GM18508 (cell line): Measurements from ENCODE around the gene NARS2.
"Not testable (repeated sequence)": the region's sequence is repeated elsewhere in the genome, so short reads cannot be mapped to it uniquely, and the experiment has no call there.

Source experiments
- ATAC-seq: cut with Tn5 transposase; IDR thresholded peaks from one replicate; pipeline ENCODE4 v1.9.1; 2021; ENCODE audit warnings: moderate number of reproducible peaks; ENCODE audit not compliant: insufficient read depth, unreplicated experiment

Gene NARS2

GRCh38 chr11:78499971-78500370 is 74.7 kb downstream of the NARS2 start:
- no peak for ATAC-seq

- ATAC-seq: no peak
These were observed 77.4 kb downstream of the NARS2 start for GRCh38 chr11:78497293-78497692.

GRCh38 chr11:78493413-78493975 is 81.2 kb downstream of the NARS2 start:
- ATAC-seq: no peak

- no peak for ATAC-seq
These were observed 81.7 kb downstream of the NARS2 start for GRCh38 chr11:78492973-78493372.

- ATAC-seq: no peak
These were observed 85.5 kb downstream of the NARS2 start for GRCh38 chr11:78489184-78489583.

- no peak for ATAC-seq
These were observed 96.1 kb downstream of the NARS2 start for GRCh38 chr11:78478536-78478935.

- ATAC-seq: no peak
These were observed 98.6 kb downstream of the NARS2 start for GRCh38 chr11:78476066-78476465.

GRCh38 chr11:78474451-78474850 is 100.2 kb downstream of the NARS2 start:
- ATAC-seq: no peak

- no peak for ATAC-seq
These were observed 101.8 kb downstream of the NARS2 start for GRCh38 chr11:78472905-78473304.

GRCh38 chr11:78472382-78472781 is 102.3 kb downstream of the NARS2 start:
- ATAC-seq: no peak

- ATAC-seq: no peak
These were observed 103.7 kb downstream of the NARS2 start for GRCh38 chr11:78470861-78471442.

- ATAC-seq: no peak
These were observed 104.8 kb downstream of the NARS2 start for GRCh38 chr11:78469896-78470295.

GRCh38 chr11:78467931-78468330 is 106.7 kb downstream of the NARS2 start:
- ATAC-seq: no peak

GRCh38 chr11:78467370-78467769 is 107.3 kb downstream of the NARS2 start:
- ATAC-seq: no peak

GRCh38 chr11:78465169-78465942 is 109.3 kb downstream of the NARS2 start:
- ATAC-seq: peak; percentile 98

- ATAC-seq: not testable (repeated sequence)
These were observed 109.9 kb downstream of the NARS2 start for GRCh38 chr11:78464787-78465168.

GRCh38 chr11:78460471-78460870 is 114.2 kb downstream of the NARS2 start:
- no peak for ATAC-seq

- ATAC-seq: no peak
These were observed 114.9 kb downstream of the NARS2 start for GRCh38 chr11:78459738-78460137.

- ATAC-seq: no peak
These were observed 117.2 kb downstream of the NARS2 start for GRCh38 chr11:78457448-78457847.

GRCh38 chr11:78453140-78453935 is 121.3 kb downstream of the NARS2 start:
- ATAC-seq: no peak
